ENCODE data around the gene OLFML2B.

The OLFML2B gene

GRCh38 chr1:161948435-161948834 lies 75.2 kb downstream of the OLFML2B start:
- no peak for DNase-seq (ENCODE audit: low read depth in 2 of 3, low spot score in 1 of 3)

GRCh38 chr1:161946071-161946987 lies 77.3 kb downstream of the OLFML2B start:
- no peak for DNase-seq (ENCODE audit: low read depth in 2 of 3, low spot score in 1 of 3)

- no peak for DNase-seq (ENCODE audit: low read depth in 2 of 3, low spot score in 1 of 3)
Measured at GRCh38 chr1:161945306-161946060, 78.2 kb downstream of the OLFML2B start.

- DNase-seq (ENCODE audit: low read depth in 2 of 3, low spot score in 1 of 3) = no peak
Measured at GRCh38 chr1:161944381-161944780, 79.3 kb downstream of the OLFML2B start.

- DNase-seq (ENCODE audit: low read depth in 2 of 3, low spot score in 1 of 3) = no peak
Measured at GRCh38 chr1:161943737-161944136, 79.9 kb downstream of the OLFML2B start.

- DNase-seq (ENCODE audit: low read depth in 2 of 3, low spot score in 1 of 3) = no peak
Measured at GRCh38 chr1:161941726-161942436, 81.8 kb downstream of the OLFML2B start.

GRCh38 chr1:161940866-161941591 lies 82.6 kb downstream of the OLFML2B start:
- DNase-seq (ENCODE audit: low read depth in 2 of 3, low spot score in 1 of 3) = no peak

GRCh38 chr1:161936786-161937185 lies 86.9 kb downstream of the OLFML2B start:
- no peak for DNase-seq (ENCODE audit: low read depth in 2 of 3, low spot score in 1 of 3)

GRCh38 chr1:161935264-161935663 lies 88.4 kb downstream of the OLFML2B start:
- no peak for DNase-seq (ENCODE audit: low read depth in 2 of 3, low spot score in 1 of 3)

- DNase-seq (ENCODE audit: low read depth in 2 of 3, low spot score in 1 of 3) = no peak
Measured at GRCh38 chr1:161933592-161934588, 89.8 kb downstream of the OLFML2B start.

All from stimulated activated CD4-positive, alpha-beta T cell treated with anti-CD3 and anti-CD28 coated beads, Interleukin-12 subunit alpha, Interleukin-12 subunit beta, amount 100 ng/mL, for 48 hours (primary cell).